SK-N-SH (cell line): Measurements from ENCODE around the gene CYP3A5.

Experiments
- EP300 ChIP-seq, 2 experiments: IDR thresholded peaks; 2 replicates each; pipeline versions ENCODE4 v1.4.0 to v1.6.1; 2012; ENCODE audit warnings: borderline replicate concordance in 1 of 2, low read depth in 1 of 2, low read length in 1 of 2
- RAD21 ChIP-seq: IDR thresholded peaks from 2 replicates; pipeline ENCODE4 v1.6.1; 2012; ENCODE audit warnings: mild to moderate bottlenecking, low read length
- TAF1 ChIP-seq: IDR thresholded peaks from 2 replicates; pipeline ENCODE4 v1.6.1; 2012; ENCODE audit warnings: low read depth, mild to moderate bottlenecking, low read length, moderate library complexity, borderline replicate concordance

- TF ChIP-seq EP300 (IDR thresholded peaks at IDR 0.05; ENCODE audit: borderline replicate concordance in 1 of 2, low read depth in 1 of 2, low read length in 1 of 2) (no peak), TAF1 (no peak), RAD21 (no peak)
These were observed 10.0 kb downstream of the CYP3A5 start for GRCh38 chr7:99669782-99670181.
